ENCODE data around the gene IPO5.

IPO5 gene

DNA sequence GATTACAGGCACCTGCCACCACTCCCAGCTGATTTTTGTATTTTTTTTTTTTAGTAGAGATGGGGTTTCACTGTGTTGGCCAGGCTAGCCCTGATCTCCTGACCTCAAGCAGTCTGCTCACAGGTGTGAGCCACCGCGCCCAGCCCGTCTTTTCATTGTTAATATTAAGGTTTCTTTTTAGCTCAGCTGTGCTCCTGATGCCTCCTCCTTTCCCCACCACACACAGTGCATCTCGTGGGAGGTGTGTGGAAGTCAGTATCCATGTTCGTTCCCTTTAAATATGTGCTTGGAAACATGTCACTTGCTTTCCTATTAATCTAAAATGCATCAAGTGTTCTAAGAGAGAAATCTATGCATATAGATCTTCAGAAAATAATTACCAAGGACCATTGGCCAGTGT is 53.5 kb downstream of the IPO5 start:
- TF ChIP-seq, protein P1, sequence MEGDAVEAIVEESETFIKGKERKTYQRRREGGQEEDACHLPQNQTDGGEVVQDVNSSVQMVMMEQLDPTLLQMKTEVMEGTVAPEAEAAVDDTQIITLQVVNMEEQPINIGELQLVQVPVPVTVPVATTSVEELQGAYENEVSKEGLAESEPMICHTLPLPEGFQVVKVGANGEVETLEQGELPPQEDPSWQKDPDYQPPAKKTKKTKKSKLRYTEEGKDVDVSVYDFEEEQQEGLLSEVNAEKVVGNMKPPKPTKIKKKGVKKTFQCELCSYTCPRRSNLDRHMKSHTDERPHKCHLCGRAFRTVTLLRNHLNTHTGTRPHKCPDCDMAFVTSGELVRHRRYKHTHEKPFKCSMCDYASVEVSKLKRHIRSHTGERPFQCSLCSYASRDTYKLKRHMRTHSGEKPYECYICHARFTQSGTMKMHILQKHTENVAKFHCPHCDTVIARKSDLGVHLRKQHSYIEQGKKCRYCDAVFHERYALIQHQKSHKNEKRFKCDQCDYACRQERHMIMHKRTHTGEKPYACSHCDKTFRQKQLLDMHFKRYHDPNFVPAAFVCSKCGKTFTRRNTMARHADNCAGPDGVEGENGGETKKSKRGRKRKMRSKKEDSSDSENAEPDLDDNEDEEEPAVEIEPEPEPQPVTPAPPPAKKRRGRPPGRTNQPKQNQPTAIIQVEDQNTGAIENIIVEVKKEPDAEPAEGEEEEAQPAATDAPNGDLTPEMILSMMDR (conservative IDR thresholded peaks at IDR 0.05; ENCODE audit: low read length): no peak
- no peak for DNase-seq (ENCODE audit: low read depth)
- no peak overlapping the region for H3K4me3 ChIP-seq (ENCODE audit: low read length)

DNA sequence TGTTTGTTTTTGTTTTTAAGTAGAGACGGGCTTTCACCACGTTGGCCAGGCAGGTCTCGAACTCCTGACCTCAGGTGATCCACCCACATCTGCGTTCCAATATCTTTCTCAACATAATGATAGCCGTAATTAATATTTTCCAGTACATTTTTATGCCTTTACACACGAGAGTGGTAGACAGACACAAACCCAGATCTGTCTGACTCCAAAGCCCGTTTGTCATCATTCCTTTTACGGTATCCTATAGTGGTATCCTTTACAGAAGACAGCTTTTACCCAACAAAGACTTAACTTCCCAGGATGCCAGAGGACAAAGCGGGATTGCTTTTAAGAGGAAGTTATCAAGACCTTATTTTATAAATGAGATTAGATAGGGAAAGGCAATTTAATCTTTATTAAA is 59.8 kb downstream of the IPO5 start:
- TF ChIP-seq, protein P1 (conservative IDR thresholded peaks at IDR 0.05; ENCODE audit: low read length): no peak
- DNase-seq (ENCODE audit: low read depth): no peak
- H3K4me3 ChIP-seq (ENCODE audit: low read length): no peak overlapping the region

DNA sequence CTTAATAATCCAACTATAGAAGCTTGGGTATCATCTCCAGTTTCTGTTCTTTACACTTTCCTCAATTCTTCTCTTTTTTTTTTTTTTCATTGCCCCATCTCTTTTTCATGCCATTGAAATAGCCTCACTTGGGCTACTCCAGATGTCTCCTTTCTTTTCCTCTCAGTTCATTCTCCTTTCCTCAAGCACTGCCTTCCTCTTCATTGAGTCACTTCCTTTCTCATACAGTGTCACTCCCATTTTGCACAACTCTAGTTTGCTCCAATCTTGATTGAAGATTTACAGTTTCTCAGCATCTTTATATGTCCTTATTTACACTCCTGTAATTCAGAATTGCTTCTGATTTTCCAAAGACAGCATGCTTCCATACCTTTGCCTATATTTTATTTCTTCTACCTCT is 61.3 kb downstream of the IPO5 start:
- TF ChIP-seq, protein P1 (conservative IDR thresholded peaks at IDR 0.05; ENCODE audit: low read length): no peak
- DNase-seq (ENCODE audit: low read depth): peak; percentile 91
- H3K4me3 ChIP-seq (ENCODE audit: low read length): no peak overlapping the region

GRCh38 chr13:98018293-98018692 is 64.8 kb downstream of the IPO5 start:
- DNase-seq (ENCODE audit: low read depth): no peak
- no peak overlapping the region for H3K4me3 ChIP-seq (ENCODE audit: low read length)
- TF ChIP-seq, protein P1 (conservative IDR thresholded peaks at IDR 0.05; ENCODE audit: low read length): no peak

DNA sequence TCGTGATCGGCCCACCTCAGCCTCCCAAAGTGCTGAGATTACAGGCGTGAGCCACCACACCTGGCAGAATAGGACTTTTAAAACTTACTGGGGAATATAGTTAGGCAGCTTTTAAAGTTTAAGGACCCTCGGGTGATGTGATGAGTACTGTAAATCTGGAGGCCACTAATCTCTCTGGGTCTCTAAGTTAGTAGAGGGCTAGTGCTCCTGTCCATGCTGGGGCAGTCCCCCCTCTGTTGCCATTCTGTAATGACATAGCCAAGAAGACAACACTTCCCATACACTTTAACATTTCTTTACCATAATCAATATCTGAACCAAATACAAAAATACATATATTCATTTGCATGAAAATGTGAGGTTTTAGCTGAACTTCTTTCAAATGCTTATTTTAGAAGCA is 65.7 kb downstream of the IPO5 start:
- TF ChIP-seq, protein P1 (conservative IDR thresholded peaks at IDR 0.05; ENCODE audit: low read length): no peak
- H3K4me3 ChIP-seq (ENCODE audit: low read length): no peak overlapping the region
- DNase-seq (ENCODE audit: low read depth): no peak

- TF ChIP-seq, protein P1 (conservative IDR thresholded peaks at IDR 0.05; ENCODE audit: low read length): no peak
- no peak overlapping the region for H3K4me3 ChIP-seq (ENCODE audit: low read length)
- DNase-seq (ENCODE audit: low read depth): no peak
Measured at GRCh38 chr13:98020271-98020670, 66.8 kb downstream of the IPO5 start.

DNA sequence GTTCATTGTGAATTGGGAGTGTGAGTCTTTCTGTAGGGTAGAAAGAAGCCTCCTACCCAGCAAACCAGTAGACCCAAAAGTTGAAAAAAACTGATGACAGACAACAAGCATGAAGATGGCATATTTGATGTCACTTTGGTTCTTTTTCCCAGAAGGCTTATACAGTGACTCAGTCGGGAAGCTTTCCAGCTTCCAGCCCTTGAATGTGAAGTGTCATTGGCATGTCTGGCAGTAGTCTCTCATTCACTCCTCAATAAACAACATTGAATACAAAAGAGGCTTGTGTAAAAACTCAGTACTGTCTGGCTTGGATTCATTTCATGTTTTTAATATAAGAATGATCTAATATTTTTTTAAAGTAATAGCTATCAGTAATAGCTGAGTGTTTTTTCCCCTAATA is 68.7 kb downstream of the IPO5 start:
- DNase-seq (ENCODE audit: low read depth): peak; percentile 89
- TF ChIP-seq, protein P1 (conservative IDR thresholded peaks at IDR 0.05; ENCODE audit: low read length): no peak
- H3K4me3 ChIP-seq (ENCODE audit: low read length): no peak overlapping the region
